Embryonic facial prominence (tissue), 1 donor: ENCODE results near the gene SMYD3.
A peak's percentile ranks its signal among the peaks of the same experiment; 100 is the strongest.
"Not testable (repeated sequence)": the region's sequence is repeated elsewhere in the genome, so short reads cannot be mapped to it uniquely, and the experiment has no call there.

Source experiments
- DNase-seq: peaks from one replicate; pipeline ENCODE4 v3.0.0-alpha.2; 2016; ENCODE audit errors: extremely low spot score

SMYD3 gene

DNA sequence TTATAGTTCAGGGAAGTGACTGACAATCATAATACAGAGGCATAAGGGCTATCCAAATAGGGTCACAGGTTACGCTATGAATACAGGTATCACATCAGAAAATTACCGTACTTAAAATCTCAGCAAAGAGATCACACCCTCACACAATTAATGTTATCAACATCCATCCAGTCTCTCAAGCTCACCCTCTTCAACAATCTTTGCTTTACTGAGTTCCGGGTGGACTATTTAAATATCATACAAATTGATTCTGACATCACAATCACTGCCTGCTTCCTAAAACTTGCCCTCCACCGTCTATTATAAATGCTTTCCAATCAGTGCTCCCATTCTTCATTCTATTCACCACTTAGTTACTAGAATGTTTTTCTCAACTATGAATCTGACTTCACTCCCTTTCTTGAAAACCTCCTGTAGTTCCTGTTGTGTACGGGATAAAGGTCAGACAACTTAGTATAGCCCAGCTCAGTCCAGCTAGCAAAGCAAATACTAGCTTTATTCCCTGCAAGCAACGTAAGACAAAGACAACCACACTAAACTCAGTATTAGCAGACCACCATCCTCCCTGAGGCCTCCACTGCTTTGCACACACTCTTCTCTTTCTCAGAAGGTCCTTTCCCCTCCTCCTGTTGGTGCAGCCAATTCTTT, 398.7 kb downstream of the SMYD3 start:
- no peak for DNase-seq

DNA sequence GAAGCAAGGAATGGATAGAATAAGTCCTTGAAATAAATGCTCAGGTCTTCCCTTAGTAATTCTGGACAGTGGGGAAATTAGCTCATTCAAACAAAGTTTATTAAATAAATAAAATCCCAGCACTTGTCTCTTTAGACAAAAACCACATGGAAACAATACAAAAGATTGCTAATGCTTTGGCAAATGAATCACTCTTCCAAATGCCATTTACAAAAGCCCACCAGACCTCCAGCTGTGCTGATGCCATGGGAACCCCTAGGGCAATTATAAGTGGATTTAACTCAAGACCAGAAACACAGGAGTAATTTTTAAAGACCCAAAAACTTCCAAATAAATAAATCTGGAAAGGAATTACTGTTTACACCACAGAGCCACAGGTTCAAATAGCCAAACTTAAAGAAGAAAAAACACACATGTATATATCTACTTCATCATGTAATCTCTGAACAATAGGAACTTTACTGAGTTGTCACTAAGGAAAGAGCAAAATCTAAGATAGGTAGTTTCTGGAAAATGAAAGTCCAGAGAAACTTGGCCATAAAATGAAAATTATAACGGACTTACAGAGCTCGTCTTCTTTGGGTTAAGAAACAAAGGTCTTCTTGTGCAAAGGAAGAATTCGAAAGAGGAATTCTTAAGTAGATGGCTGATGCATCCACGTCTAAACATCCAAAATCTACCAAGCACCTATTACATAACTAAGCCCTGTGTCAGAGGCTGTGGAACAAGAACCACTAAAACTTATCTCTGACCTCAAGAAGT, 399.4 kb downstream of the SMYD3 start:
- DNase-seq, result no peak

DNA sequence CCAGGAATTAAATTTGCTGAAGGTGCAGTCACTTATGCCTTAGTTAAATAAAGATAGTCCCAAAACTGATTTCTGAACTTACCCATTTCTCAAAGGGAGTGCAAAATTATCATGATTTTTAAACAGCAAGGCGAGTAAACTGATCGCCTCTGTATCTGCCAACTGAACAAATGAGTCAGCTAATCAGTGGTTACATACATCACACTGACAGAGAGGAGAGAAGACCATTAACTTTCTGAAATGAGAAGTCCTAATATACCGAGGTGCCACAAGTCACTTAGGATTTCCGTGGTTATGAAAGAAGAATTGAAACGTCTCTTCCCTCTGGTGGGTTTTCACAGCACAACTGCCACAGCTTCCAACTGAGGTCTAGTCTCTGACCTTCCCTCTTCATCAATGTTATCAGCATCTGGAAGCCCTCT, 400.7 kb downstream of the SMYD3 start:
- no peak for DNase-seq

DNA sequence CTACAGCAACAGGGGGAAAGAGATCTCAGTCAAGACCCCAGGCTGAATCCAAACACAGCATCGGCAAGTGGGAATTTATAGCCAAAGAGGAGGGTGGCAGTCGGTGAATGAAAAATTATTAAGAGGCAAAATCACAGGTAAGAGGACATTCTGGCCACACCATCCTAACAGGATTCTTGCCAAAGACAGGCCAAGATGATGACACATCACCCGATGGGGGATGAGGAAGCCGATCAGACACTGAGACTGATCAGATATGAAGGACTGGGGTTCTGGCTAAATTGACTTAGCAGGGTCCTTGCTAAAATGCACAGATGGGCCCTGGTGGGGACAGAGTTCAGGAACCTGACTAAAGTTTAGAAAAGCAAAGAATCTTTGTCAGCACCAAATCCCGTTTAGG, 402.2 kb downstream of the SMYD3 start:
- no peak for DNase-seq

DNA sequence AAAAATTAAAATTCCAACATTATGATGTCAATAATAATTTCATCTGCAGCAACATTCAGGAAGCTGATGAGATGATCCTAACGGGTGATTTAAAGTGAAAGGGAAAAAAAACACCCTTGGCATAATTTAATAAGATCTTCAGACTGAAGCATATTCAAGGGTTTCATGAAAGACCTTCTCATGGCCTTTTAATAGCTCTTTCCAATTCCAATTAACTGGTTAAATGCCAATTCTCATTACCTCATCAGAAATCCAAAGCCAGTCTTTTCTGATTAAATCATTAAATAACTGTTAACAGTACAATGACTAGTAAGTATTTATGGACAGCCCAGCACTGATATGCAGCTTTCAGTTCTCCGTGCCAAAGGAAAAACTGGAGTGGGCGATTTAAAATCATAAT, 407.5 kb downstream of the SMYD3 start:
- DNase-seq, result no peak

GRCh38 chr1:246096356-246096755, 410.7 kb downstream of the SMYD3 start:
- DNase-seq, result no peak

DNA sequence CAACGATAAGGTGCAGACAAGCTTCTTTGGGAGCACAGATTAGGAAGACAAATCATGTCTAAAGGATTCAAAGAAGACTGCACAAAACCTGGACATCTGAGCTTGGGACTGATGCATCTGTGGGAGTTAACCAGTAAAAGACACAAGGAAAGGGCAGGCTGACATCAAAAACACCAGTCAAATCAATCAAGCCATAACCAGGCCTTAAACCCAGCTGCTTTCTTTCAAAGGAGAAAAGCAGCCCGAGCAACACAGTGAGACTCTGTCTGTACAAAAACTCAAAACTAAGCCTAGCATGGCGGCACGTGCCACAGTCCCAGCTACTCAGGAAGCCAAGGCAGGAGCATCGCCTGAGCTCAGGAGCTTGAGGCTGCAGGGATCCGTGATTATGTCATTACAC, 411.6 kb downstream of the SMYD3 start:
- no peak for DNase-seq

DNA sequence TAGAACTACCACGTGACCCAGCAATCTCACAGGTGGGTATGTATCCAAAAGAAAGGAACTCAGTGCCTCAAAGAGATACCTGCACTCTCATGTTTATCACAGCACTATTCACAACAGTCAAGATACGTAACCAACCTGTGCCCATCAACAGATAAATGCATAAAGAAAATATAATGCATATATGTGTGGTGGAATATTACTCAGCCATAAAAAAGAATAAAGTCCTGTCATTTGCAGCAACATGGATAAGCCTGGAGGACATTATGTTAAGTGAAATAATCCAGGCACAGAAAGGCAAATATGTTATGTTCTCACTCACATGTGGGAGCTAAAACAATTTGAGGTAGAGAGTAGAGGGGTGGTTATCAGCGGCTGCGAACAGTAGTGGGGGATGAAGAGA, 413.8 kb downstream of the SMYD3 start:
- no peak for DNase-seq

DNA sequence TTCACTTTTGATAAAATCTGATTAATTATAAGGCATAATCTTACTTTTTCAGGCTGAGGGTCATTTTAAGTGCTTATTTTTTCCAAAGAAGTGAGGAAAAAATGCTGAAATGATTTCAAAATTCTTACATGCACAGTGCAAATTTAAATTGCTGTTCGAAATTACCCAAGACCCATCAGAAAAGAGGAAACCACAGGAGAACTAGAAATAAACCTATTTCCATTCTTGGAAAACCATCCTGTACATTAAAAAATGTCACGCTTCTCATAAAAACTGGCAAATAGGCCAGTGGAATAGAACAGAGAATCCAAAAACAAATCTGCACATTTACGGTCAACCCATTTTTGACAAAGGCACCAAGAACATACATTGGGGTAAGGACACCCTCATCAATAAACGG, 414.9 kb downstream of the SMYD3 start:
- DNase-seq, result no peak

GRCh38 chr1:246091477-246091876, 415.6 kb downstream of the SMYD3 start:
- DNase-seq, result peak; percentile 12

DNA sequence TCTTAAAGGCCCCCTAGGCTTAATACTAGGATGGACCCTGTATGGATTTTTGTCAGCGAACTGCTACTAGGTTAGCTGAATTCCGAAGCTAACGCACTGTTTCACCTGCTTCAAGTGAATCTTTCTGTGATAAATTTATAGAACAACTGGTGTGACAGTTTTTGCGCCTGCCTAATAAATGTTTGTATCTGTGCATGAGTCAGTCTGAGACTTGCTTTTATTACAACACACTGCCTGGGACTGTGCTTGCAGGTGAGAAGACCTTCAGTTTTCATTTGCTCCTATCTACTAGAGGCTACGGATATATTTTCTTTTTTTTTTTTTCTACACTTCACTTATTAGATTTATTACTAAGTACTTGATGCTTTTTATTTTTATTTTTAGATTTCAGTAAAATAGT, 420.9 kb downstream of the SMYD3 start:
- no peak for DNase-seq

- no peak for DNase-seq
Observed at GRCh38 chr1:246083416-246083815, 423.7 kb downstream of the SMYD3 start.

- DNase-seq, result no peak
Observed at GRCh38 chr1:246081856-246082668, 425.0 kb downstream of the SMYD3 start.

DNA sequence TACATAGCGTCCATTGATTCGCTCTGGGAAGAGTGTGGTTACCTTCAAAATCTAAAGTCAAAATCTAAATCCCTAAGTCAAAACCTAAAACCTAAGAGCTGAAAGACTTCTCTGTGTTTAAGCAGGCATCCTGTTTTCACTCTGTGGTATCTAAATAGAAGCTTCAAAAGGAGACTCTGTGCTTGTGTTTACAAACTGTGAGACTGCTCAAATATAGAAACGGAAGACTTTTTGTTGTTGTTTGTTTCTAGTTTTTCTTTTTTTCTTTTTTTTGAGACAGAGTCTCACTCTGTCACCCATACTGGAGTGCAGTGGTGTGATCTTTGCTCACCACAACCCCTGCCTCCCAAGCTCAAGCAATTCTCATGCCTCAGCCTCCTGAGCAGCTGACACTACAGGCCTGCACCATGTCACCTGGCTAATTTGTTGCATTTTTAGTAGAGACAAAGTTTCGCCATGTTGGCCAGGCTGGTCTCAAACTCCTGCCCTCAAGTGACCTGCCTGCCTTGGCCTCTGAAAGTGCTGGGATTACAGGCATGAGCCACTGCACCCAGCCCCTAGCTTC, 425.9 kb downstream of the SMYD3 start:
- no peak for DNase-seq

GRCh38 chr1:246080031-246080430, 427.0 kb downstream of the SMYD3 start:
- no peak for DNase-seq

- DNase-seq, result no peak
Observed at GRCh38 chr1:246078888-246079252, 428.2 kb downstream of the SMYD3 start.

DNA sequence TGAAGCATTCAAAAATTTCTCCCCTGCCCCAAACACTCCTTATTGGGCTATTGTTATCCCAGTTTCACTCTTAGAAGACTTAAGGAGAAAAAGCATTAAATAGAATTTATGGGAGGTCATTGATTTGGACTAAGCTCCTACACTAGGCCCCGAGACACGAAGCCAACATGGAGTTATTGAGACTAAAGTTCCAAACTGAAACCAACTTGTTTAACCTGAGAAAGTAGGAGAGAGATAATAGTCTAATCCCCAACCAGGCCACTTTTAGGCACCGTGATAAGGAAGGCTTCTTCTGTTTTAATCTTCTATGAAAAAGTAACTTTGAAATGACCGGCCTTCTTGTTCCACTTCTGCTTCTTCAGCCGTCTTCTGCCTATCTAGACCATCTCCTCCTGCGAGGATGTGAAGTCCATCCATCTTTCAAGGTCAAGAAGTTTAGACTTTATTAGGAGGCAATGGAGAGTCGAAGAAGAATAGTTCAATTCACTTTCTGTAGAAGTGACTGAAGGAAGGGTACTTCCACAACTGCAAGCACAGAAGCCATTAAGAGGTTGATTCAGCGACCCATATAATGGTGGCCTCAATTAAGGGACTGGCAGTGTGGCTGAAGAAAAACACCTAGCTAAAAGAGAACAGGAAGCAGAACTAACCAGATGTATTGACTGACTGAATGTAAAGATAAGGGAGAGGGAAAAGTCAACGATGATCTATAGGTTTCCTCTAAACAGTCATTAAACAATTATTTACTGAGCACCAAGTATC, 428.8 kb downstream of the SMYD3 start:
- DNase-seq, result no peak

DNA sequence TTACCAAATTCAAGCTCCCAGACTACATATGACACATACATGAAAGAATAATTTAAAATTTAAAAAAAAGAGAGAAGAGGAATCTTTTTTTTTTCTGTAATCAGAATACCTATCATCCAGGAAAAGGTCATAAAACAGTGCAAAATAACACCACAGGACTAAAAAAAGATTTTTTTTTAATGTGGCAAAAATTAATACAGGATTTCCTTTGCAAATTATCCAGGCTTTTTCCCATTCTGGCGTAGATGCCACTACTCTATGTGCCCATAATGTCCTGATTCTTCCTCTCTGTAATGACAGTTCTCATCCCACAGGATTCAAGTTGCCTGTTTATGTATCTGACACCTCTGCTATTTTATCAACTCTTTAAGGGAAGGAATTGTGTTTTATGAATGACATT, 429.6 kb downstream of the SMYD3 start:
- DNase-seq, result no peak

DNA sequence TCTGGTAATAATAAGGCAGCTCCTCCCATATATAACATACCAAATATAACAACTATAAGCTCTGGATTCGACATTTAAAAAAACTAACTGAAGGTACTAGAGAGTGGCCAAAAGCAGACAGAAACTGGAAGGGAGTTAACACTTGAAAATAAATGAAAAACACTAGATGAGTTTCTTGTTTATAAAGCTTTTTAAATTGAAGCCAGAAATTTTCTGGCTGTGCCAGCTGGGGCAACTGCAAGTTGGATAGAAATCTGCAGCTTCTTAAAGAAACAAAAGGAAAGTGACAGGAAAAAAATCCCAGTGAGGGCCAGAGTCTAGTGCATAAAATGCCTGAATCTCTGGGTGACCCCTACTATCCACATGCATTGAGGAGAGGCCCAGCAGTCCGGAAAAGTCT, 432.7 kb downstream of the SMYD3 start:
- DNase-seq, result no peak

DNA sequence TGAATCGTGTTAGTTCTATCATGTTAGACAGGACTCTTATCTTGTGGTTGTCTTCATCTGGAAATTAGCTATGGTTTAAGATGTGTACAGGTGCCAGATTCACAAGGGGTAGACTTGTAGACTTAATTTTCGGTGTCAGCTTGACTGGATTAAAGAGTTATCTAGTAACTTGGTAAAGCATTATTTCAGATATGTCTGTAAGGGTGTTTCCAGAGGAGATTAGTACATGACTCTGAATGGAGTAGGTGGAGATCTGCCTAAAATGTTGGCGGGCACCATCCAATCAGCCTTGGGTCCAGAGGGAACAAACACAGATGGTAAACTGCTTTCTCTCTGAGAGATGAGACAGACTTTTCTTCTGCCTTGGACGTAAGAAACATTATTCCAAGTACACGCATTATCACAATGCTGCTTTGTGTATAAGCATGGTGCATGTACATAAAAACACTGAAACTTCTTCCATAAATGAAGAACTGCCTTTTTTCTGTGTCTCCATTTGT, 434.6 kb downstream of the SMYD3 start:
- DNase-seq, result no peak

- DNase-seq, result not testable (repeated sequence)
Observed at GRCh38 chr1:246071981-246072380, 435.1 kb downstream of the SMYD3 start.
